ENCODE data around the gene ADK. TPM values are rescaled to one million over a fixed set of nuclear protein-coding genes. Genes with fewer than 3 reads are reported as not detected.

ADK gene
- total RNA-seq, 2 experiments from 2014 or later = 52.8 to 54.4 TPM

GRCh38 chr10:74424565-74424964 is 273.5 kb downstream of the ADK start:
- no peaks in the 10 kb centered on the region for H3K9me3 Mint-ChIP-seq
- POLR2A ChIA-PET = no interaction called here
- H3K27me3 Mint-ChIP-seq = no peaks in the 10 kb centered on the region
- CTCF ChIA-PET = interaction anchor here (0.9 kb wide), 1 partner anchor 12 kb away, joined by 5 read pairs; no protein-coding TSS in a partner anchor
- no peaks in the 10 kb centered on the region for H3K4me1 Mint-ChIP-seq (ENCODE audit: low read depth)
- H3K27ac Mint-ChIP-seq = no peak overlapping the region
- intact Hi-C loops (cut with micrococcal nuclease) = loop anchor here (5.0 kb wide), 1 partner anchor 598 kb away; no protein-coding TSS in a partner anchor
- H3K36me3 Mint-ChIP-seq = peaks cover 9% of the 10 kb centered on the region
- no peak for DNase-seq
- no peak overlapping the region for H3K4me3 Mint-ChIP-seq

DNA sequence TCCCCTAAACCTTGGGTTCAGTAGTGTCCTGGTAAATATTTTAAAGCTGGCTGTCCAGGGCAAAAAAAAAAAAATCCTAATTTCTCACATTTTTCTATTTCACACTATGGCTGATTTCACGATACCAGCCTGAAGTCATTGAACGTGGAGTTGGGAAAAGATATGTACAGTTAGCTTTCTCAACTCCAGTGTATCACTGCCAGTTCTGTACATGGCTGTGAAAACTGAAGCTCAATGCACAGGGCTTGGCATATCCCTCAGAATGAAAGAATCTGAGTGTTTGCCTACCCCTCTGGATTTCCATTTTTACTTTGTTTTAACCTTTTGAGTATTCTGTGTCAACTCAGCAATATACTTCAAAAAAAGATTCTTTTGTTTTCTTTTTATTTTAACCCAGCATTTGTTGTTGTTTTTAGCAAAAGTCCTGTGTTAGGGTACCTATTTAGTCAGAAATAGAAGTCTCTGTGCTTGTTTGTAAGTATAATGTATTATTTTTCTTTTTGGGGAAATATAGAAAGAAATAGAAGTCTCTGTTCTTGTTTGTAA is 274.5 kb downstream of the ADK start:
- H3K36me3 Mint-ChIP-seq = peaks cover 9% of the 10 kb centered on the region
- no peak overlapping the region for H3K27ac Mint-ChIP-seq
- H3K4me1 Mint-ChIP-seq (ENCODE audit: low read depth) = no peaks in the 10 kb centered on the region
- ChIA-PET POLR2A (no interaction called here), CTCF (no interaction called here)
- no peaks in the 10 kb centered on the region for H3K27me3 Mint-ChIP-seq
- H3K9me3 Mint-ChIP-seq = no peaks in the 10 kb centered on the region
- intact Hi-C loops (cut with micrococcal nuclease) = no loop called here
- DNase-seq = no peak
- H3K4me3 Mint-ChIP-seq = no peak overlapping the region

DNA sequence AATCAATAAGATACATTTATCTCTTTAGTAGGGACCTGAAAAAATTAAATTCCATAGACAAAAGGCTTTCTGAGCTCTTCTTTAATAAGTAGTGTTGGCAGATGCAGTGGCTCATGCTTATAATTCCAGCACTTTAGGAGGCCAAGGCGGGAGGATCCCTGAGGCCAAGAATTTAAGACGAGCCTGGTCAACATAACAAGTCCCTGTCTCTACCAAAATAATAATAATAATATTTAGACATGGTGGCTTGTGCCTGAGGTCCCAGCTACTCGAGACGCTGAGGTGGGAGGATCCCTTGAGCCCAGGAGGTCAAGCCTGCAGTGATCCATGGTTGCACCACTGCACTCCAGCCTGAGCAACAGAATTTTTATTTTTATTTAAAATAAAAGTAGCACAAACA is 280.8 kb downstream of the ADK start:
- DNase-seq = no peak
- no peaks in the 10 kb centered on the region for H3K27me3 Mint-ChIP-seq
- peaks cover 1% of the 10 kb centered on the region for H3K4me1 Mint-ChIP-seq (ENCODE audit: low read depth)
- POLR2A ChIA-PET = no interaction called here
- H3K9me3 Mint-ChIP-seq = no peaks in the 10 kb centered on the region
- H3K36me3 Mint-ChIP-seq = peaks cover 16% of the 10 kb centered on the region
- intact Hi-C loops (cut with micrococcal nuclease) = no loop called here
- CTCF ChIA-PET = no interaction called here
- H3K27ac Mint-ChIP-seq = no peak overlapping the region
- H3K4me3 Mint-ChIP-seq = no peak overlapping the region

DNA sequence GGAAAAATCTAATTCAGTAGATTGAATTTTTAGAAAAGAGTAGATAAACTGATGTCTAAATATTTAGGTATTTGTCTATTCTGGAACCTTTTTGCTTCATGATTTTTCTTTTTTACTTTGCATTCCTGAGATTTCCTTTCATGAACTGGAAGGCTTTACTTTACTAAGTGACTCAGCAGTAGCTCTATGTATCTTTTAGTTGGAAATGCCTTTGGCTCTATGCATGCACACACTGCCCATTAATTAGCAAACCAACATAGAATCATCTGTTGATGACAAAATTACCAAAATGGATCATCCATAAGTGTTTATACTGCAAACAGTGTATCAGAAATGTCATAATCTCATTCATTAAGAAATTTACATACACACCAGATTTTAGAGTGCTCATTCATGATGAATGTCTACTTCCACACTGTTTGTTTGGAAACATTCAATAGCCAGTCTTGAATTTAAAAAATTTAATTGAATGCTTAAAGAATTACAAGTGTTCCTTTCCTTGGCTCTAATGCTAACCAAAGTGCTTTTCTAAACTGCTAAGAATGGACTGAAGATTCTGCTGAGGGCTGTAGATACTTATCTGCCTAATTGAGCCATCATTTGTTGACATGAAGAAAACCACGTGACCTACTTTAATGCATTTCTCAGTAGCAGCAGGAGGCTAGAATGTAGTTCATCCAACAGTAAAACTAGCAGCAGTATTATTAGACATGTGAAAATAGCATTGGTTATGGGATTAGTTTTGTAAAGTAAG is 282.0 kb downstream of the ADK start:
- no peaks in the 10 kb centered on the region for H3K9me3 Mint-ChIP-seq
- H3K4me1 Mint-ChIP-seq (ENCODE audit: low read depth) = peaks cover 1% of the 10 kb centered on the region
- CTCF ChIA-PET = no interaction called here
- no peaks in the 10 kb centered on the region for H3K27me3 Mint-ChIP-seq
- POLR2A ChIA-PET = no interaction called here
- DNase-seq = no peak
- no peak overlapping the region for H3K27ac Mint-ChIP-seq
- no peak overlapping the region for H3K4me3 Mint-ChIP-seq
- H3K36me3 Mint-ChIP-seq = peaks cover 13% of the 10 kb centered on the region
- intact Hi-C loops (cut with micrococcal nuclease) = no loop called here

DNA sequence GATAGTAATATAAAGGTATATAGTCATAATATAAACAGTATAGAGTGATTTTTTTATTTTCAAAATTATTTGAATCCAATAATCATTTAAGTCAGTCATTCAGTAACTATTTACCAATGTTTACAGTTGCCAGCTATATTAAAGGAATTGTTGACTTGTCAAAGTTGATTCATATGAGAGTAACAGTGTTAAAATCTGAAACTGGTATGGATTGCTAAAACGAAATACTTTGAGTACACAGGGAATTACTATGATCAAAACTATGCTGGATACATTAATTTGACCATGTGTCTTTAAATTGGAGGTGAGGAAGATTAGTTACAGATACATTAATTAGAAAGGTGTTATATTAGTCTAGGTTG is 282.6 kb downstream of the ADK start:
- ChIA-PET POLR2A (no interaction called here), CTCF (no interaction called here)
- intact Hi-C loops (cut with micrococcal nuclease) = no loop called here
- no peaks in the 10 kb centered on the region for H3K27me3 Mint-ChIP-seq
- H3K9me3 Mint-ChIP-seq = no peaks in the 10 kb centered on the region
- H3K4me3 Mint-ChIP-seq = no peak overlapping the region
- H3K27ac Mint-ChIP-seq = no peak overlapping the region
- peaks cover 13% of the 10 kb centered on the region for H3K36me3 Mint-ChIP-seq
- no peak for DNase-seq
- peaks cover 4% of the 10 kb centered on the region for H3K4me1 Mint-ChIP-seq (ENCODE audit: low read depth)

GRCh38 chr10:74433993-74434392 is 283.0 kb downstream of the ADK start:
- DNase-seq = no peak
- intact Hi-C loops (cut with micrococcal nuclease) = no loop called here
- ChIA-PET CTCF (no interaction called here), POLR2A (no interaction called here)
- H3K36me3 Mint-ChIP-seq = peaks cover 13% of the 10 kb centered on the region
- H3K27me3 Mint-ChIP-seq = no peaks in the 10 kb centered on the region
- H3K27ac Mint-ChIP-seq = no peak overlapping the region
- no peaks in the 10 kb centered on the region for H3K9me3 Mint-ChIP-seq
- no peak overlapping the region for H3K4me3 Mint-ChIP-seq
- peaks cover 8% of the 10 kb centered on the region for H3K4me1 Mint-ChIP-seq (ENCODE audit: low read depth)

DNA sequence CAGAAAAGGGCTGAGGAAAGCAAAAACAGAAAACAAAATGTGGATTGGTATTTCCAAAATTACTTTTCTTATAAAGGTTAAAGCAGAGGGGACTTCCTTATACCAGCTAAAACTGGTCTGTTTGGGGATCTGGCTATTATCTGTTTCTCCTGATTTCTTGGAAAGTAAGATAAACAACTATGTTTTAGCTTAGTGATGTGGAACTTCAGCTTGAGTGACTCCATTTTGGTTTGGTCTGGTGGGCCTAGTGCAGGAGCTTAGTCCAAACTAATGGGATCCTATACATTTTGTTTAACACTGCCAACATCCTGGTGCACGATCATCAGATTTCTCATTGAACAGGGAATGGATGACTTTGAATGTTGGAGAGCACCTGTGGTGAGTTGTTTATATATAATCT is 283.5 kb downstream of the ADK start:
- Mint-ChIP-seq H3K4me3 (no peak overlapping the region), H3K27ac (no peak overlapping the region), H3K27me3 (no peaks in the 10 kb centered on the region), H3K4me1 (ENCODE audit: low read depth) (peaks cover 11% of the 10 kb centered on the region), H3K9me3 (no peaks in the 10 kb centered on the region), H3K36me3 (peaks cover 13% of the 10 kb centered on the region)
- CTCF ChIA-PET = no interaction called here
- DNase-seq = no peak
- intact Hi-C loops (cut with micrococcal nuclease) = no loop called here
- POLR2A ChIA-PET = no interaction called here

DNA sequence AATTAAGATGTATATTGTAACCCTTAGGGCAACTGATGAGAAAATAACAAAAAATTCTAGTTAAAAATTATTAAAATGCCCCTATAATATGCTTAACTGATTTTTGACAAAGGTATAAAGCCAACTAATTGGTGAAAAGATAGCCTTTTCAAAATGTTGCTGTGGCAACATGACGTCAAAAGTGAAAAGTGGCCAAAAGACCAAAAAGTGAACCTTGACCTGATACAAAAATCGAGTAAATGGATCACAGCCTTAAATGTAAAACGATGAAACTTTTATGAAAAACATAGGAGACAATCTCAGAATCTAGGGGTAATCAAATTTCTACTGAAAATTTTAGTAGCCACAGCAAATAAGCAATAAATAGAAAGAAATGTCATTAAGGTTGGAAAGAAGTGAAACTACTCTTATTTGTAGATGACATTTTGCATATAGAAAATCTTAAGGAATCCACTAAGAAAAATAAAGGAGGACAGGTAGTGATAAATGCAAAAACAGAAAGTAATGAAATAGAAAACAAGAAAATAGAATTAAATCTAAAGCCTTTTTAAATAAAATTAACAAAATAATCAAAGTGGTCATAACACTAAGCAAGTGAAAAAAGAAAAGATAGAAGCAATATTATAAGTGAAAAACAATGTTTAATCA is 285.6 kb downstream of the ADK start:
- CTCF ChIA-PET = no interaction called here
- Mint-ChIP-seq H3K4me3 (no peak overlapping the region), H3K36me3 (peaks cover 9% of the 10 kb centered on the region), H3K27ac (no peak overlapping the region), H3K27me3 (no peaks in the 10 kb centered on the region), H3K4me1 (ENCODE audit: low read depth) (peaks cover 11% of the 10 kb centered on the region), H3K9me3 (no peaks in the 10 kb centered on the region)
- intact Hi-C loops (cut with micrococcal nuclease) = no loop called here
- DNase-seq = no peak
- POLR2A ChIA-PET = no interaction called here

GRCh38 chr10:74437822-74438221 is 286.8 kb downstream of the ADK start:
- Mint-ChIP-seq H3K36me3 (peaks cover 9% of the 10 kb centered on the region), H3K4me3 (no peak overlapping the region), H3K4me1 (ENCODE audit: low read depth) (peaks cover 10% of the 10 kb centered on the region), H3K9me3 (no peaks in the 10 kb centered on the region), H3K27me3 (no peaks in the 10 kb centered on the region), H3K27ac (no peak overlapping the region)
- POLR2A ChIA-PET = interaction anchor here (0.7 kb wide), 1 partner anchor 17 kb away, joined by 4 read pairs; no protein-coding TSS in a partner anchor
- DNase-seq = no peak
- CTCF ChIA-PET = interaction anchor here (0.7 kb wide), 1 partner anchor 124 kb away, joined by 3 read pairs; no protein-coding TSS in a partner anchor
- intact Hi-C loops (cut with micrococcal nuclease) = no loop called here

GRCh38 chr10:74439213-74439612 is 288.2 kb downstream of the ADK start:
- no peaks in the 10 kb centered on the region for H3K27me3 Mint-ChIP-seq
- no peaks in the 10 kb centered on the region for H3K9me3 Mint-ChIP-seq
- POLR2A ChIA-PET = no interaction called here
- CTCF ChIA-PET = no interaction called here
- peaks cover 10% of the 10 kb centered on the region for H3K4me1 Mint-ChIP-seq (ENCODE audit: low read depth)
- H3K4me3 Mint-ChIP-seq = no peak overlapping the region
- intact Hi-C loops (cut with micrococcal nuclease) = no loop called here
- peaks cover 9% of the 10 kb centered on the region for H3K36me3 Mint-ChIP-seq
- H3K27ac Mint-ChIP-seq = no peak overlapping the region
- DNase-seq = no peak

DNA sequence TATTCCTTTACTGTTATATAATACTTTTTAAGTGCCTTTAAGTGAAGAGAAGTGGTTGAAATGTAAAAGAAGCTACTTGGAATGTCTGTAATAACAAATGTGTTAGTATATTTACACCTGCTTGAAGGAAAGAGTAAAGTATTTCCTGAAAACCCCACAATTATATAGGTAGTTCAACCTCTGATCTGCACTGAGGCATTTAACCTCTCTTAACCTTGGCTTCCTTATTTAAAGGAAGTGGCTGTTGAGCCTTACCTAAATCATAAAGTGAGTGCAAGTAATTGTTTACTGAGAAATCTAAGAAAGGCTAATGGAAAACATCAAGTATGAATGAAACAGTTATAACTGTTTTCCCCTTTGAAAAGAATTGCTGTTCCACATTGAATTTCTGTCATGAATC is 294.5 kb downstream of the ADK start:
- Mint-ChIP-seq H3K4me3 (no peak overlapping the region), H3K27me3 (no peaks in the 10 kb centered on the region), H3K9me3 (no peaks in the 10 kb centered on the region), H3K36me3 (peaks cover 2% of the 10 kb centered on the region), H3K27ac (no peak overlapping the region), H3K4me1 (ENCODE audit: low read depth) (peaks cover 4% of the 10 kb centered on the region)
- intact Hi-C loops (cut with micrococcal nuclease) = no loop called here
- no peak for DNase-seq
- ChIA-PET POLR2A (no interaction called here), CTCF (interaction anchor here (1.5 kb wide), 1 partner anchor 26 kb away, joined by 6 read pairs; no protein-coding TSS in a partner anchor)

- peaks cover 8% of the 10 kb centered on the region for H3K36me3 Mint-ChIP-seq
- no peak for DNase-seq
- intact Hi-C loops (cut with micrococcal nuclease) = loop anchor here (5.0 kb wide), 1 partner anchor 137 kb away; no protein-coding TSS in a partner anchor
- no peak overlapping the region for H3K4me3 Mint-ChIP-seq
- no peaks in the 10 kb centered on the region for H3K27me3 Mint-ChIP-seq
- no peak overlapping the region for H3K27ac Mint-ChIP-seq
- ChIA-PET CTCF (no interaction called here), POLR2A (no interaction called here)
- peaks cover 7% of the 10 kb centered on the region for H3K4me1 Mint-ChIP-seq (ENCODE audit: low read depth)
- H3K9me3 Mint-ChIP-seq = no peaks in the 10 kb centered on the region
These were observed 299.6 kb downstream of the ADK start for GRCh38 chr10:74450602-74451001.
